Medulla oblongata (tissue), 1 donor: ENCODE results near the gene COG5.

Experiments used
- DNase-seq: peaks from one replicate; pipeline ENCODE4 v3.0.0-alpha.2; 2015; ENCODE audit errors: extremely low spot score

The COG5 gene

GRCh38 chr7:107332488-107333269, 231.0 kb downstream of the COG5 start:
- DNase-seq, result peak; percentile 12

- no peak for DNase-seq
These were observed 233.2 kb downstream of the COG5 start for GRCh38 chr7:107330478-107330877.

- DNase-seq, result no peak
These were observed 235.6 kb downstream of the COG5 start for GRCh38 chr7:107327986-107328569.

- no peak for DNase-seq
These were observed 237.7 kb downstream of the COG5 start for GRCh38 chr7:107326061-107326460.

- no peak for DNase-seq
These were observed 241.7 kb downstream of the COG5 start for GRCh38 chr7:107322015-107322414.

GRCh38 chr7:107321611-107322010, 242.1 kb downstream of the COG5 start:
- DNase-seq, result no peak

GRCh38 chr7:107319724-107320228, 243.9 kb downstream of the COG5 start:
- no peak for DNase-seq

- no peak for DNase-seq
These were observed 245.1 kb downstream of the COG5 start for GRCh38 chr7:107318523-107319160.

GRCh38 chr7:107315716-107316220, 248.0 kb downstream of the COG5 start:
- DNase-seq, result no peak

GRCh38 chr7:107313355-107313754, 250.4 kb downstream of the COG5 start:
- DNase-seq, result no peak

GRCh38 chr7:107312418-107312817, 251.3 kb downstream of the COG5 start:
- DNase-seq, result no peak

GRCh38 chr7:107309296-107309695, 254.4 kb downstream of the COG5 start:
- DNase-seq, result no peak

GRCh38 chr7:107304636-107305035, 259.1 kb downstream of the COG5 start:
- no peak for DNase-seq

- no peak for DNase-seq
These were observed 259.7 kb downstream of the COG5 start for GRCh38 chr7:107304063-107304462.

GRCh38 chr7:107302250-107302847, 261.4 kb downstream of the COG5 start:
- no peak for DNase-seq

- no peak for DNase-seq
These were observed 269.5 kb downstream of the COG5 start for GRCh38 chr7:107294182-107294581.

- no peak for DNase-seq
These were observed 271.1 kb downstream of the COG5 start for GRCh38 chr7:107292591-107292990.

- DNase-seq, result no peak
These were observed 272.3 kb downstream of the COG5 start for GRCh38 chr7:107291434-107291833.

- DNase-seq, result peak; percentile 31
These were observed 276.7 kb downstream of the COG5 start for GRCh38 chr7:107286751-107287621.

- DNase-seq, result no peak
These were observed 278.7 kb downstream of the COG5 start for GRCh38 chr7:107284911-107285479.

- no peak for DNase-seq
These were observed 286.4 kb downstream of the COG5 start for GRCh38 chr7:107277331-107277730.
